ENCODE results near the gene SEMA5B. TPM values are rescaled to one million over a fixed set of nuclear protein-coding genes. Genes with fewer than 3 reads are reported as not detected.
A peak's percentile ranks its signal among the peaks of the same experiment; 100 is the strongest.

Gene SEMA5B
- total RNA-seq, 1 donor from 2014 or later: 1.0 TPM

GRCh38 chr3:123070510-123070909 is 42.9 kb upstream of the SEMA5B start:
- peaks cover 85% of the 10 kb centered on the region for H3K79me2 ChIP-seq (ENCODE audit: insufficient read depth, low read length)
- H3K27ac ChIP-seq (ENCODE audit: low read depth, low read length): no peak overlapping the region
- TF ChIP-seq, protein P1, sequence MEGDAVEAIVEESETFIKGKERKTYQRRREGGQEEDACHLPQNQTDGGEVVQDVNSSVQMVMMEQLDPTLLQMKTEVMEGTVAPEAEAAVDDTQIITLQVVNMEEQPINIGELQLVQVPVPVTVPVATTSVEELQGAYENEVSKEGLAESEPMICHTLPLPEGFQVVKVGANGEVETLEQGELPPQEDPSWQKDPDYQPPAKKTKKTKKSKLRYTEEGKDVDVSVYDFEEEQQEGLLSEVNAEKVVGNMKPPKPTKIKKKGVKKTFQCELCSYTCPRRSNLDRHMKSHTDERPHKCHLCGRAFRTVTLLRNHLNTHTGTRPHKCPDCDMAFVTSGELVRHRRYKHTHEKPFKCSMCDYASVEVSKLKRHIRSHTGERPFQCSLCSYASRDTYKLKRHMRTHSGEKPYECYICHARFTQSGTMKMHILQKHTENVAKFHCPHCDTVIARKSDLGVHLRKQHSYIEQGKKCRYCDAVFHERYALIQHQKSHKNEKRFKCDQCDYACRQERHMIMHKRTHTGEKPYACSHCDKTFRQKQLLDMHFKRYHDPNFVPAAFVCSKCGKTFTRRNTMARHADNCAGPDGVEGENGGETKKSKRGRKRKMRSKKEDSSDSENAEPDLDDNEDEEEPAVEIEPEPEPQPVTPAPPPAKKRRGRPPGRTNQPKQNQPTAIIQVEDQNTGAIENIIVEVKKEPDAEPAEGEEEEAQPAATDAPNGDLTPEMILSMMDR (IDR thresholded peaks at IDR 0.05; ENCODE audit: insufficient read depth, low read depth, low read length): no peak
- TF ChIP-seq EZH2 (IDR thresholded peaks at IDR 0.05; ENCODE audit: insufficient read depth, low read length): no peak
- H3K27me3 Mint-ChIP-seq (ENCODE audit: low read depth, unreplicated experiment): no peaks in the 10 kb centered on the region
- no peak overlapping the region for H3K4me3 Mint-ChIP-seq (ENCODE audit: unreplicated experiment)
- peaks cover 30% of the 10 kb centered on the region for H3K4me1 Mint-ChIP-seq (ENCODE audit: low read depth, unreplicated experiment)
- no peak overlapping the region for H2AFZ ChIP-seq (ENCODE audit: low read depth, low read length)
- H3K4me2 ChIP-seq (ENCODE audit: low read length): no peak overlapping the region
- H3K27me3 ChIP-seq (ENCODE audit: insufficient read depth, low read length): no peaks in the 10 kb centered on the region
- H3K36me3 ChIP-seq (ENCODE audit: insufficient read depth, low read length): no peaks in the 10 kb centered on the region
- no peaks in the 10 kb centered on the region for H3K4me1 ChIP-seq (ENCODE audit: insufficient read depth, low read length)
- peaks cover 3% of the 10 kb centered on the region for H3K36me3 Mint-ChIP-seq (ENCODE audit: low read depth, unreplicated experiment)
- no peak for FAIRE-seq
- H3K9me3 Mint-ChIP-seq (ENCODE audit: unreplicated experiment): no peaks in the 10 kb centered on the region
- H3K27ac Mint-ChIP-seq (ENCODE audit: unreplicated experiment): no peak overlapping the region
- peaks cover 75% of the 10 kb centered on the region for H4K20me1 ChIP-seq (ENCODE audit: insufficient read depth, low read length)
- H3K9ac ChIP-seq (ENCODE audit: low read length): no peak overlapping the region
- DNase-seq (ENCODE audit: low read depth): no peak
- no peaks in the 10 kb centered on the region for H3K9me3 ChIP-seq (ENCODE audit: insufficient read depth, low read depth, low read length)
- no peak overlapping the region for H3K4me3 ChIP-seq (ENCODE audit: insufficient read depth, low read depth, low read length)

- Histone ChIP-seq H3K9me3 (ENCODE audit: insufficient read depth, low read depth, low read length) (no peaks in the 10 kb centered on the region), H3K27ac (ENCODE audit: low read depth, low read length) (no peak overlapping the region), H3K36me3 (ENCODE audit: insufficient read depth, low read length) (no peaks in the 10 kb centered on the region), H3K27me3 (ENCODE audit: insufficient read depth, low read length) (no peaks in the 10 kb centered on the region), H3K4me1 (ENCODE audit: insufficient read depth, low read length) (no peaks in the 10 kb centered on the region), H3K4me2 (ENCODE audit: low read length) (peak overlapping the region; percentile 97), H3K9ac (ENCODE audit: low read length) (peak overlapping the region; percentile 91), H3K4me3 (ENCODE audit: insufficient read depth, low read depth, low read length) (peak overlapping the region; percentile 73), H4K20me1 (ENCODE audit: insufficient read depth, low read length) (peaks cover 58% of the 10 kb centered on the region), H2AFZ (ENCODE audit: low read depth, low read length) (no peak overlapping the region), H3K79me2 (ENCODE audit: insufficient read depth, low read length) (peaks cover 68% of the 10 kb centered on the region)
- peak overlapping the region; percentile 97 for H3K4me3 Mint-ChIP-seq (ENCODE audit: unreplicated experiment)
- peaks cover 3% of the 10 kb centered on the region for H3K36me3 Mint-ChIP-seq (ENCODE audit: low read depth, unreplicated experiment)
- peaks cover 21% of the 10 kb centered on the region for H3K4me1 Mint-ChIP-seq (ENCODE audit: low read depth, unreplicated experiment)
- H3K27ac Mint-ChIP-seq (ENCODE audit: unreplicated experiment): peak overlapping the region; percentile 4
- TF ChIP-seq, protein P1 (IDR thresholded peaks at IDR 0.05; ENCODE audit: insufficient read depth, low read depth, low read length): no peak
- no peak for TF ChIP-seq EZH2 (IDR thresholded peaks at IDR 0.05; ENCODE audit: insufficient read depth, low read length)
- H3K27me3 Mint-ChIP-seq (ENCODE audit: low read depth, unreplicated experiment): peaks cover 4% of the 10 kb centered on the region
- peaks cover 2% of the 10 kb centered on the region for H3K9me3 Mint-ChIP-seq (ENCODE audit: unreplicated experiment)
- DNase-seq (ENCODE audit: low read depth) (no peak), FAIRE-seq (no peak)
Measured at GRCh38 chr3:123068601-123069381, 41.2 kb upstream of the SEMA5B start.
